Measurements from ENCODE around the gene REN. TPM values are rescaled to one million over a fixed set of nuclear protein-coding genes. Genes with fewer than 3 reads are reported as not detected.

Gene REN
- total RNA-seq, 1 experiment from 2014 or later, result not detected

DNA sequence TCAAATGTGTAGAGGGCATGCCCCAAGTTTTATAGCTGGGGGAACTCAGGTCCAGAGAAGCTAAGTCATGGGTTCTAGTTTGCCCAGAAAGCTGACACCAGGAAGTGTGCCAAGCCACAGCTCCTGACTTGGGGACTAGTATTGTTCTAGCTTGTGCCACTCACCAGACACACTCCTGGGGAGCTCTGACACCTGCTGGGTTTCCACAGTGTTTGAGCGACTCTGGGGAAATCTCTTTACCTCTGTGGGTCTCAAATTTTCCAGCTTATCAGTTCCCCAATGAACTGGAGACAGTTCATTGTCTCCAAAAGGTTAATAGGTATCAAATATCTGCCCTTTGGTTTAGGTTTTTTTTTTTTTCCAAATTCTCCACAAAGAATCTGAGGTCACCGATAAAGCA, 25.9 kb upstream of the REN start:
- DNase-seq (ENCODE audit: extremely low read depth, low read depth), result no peak

- no peak for DNase-seq (ENCODE audit: extremely low read depth, low read depth)
These were observed 25.3 kb upstream of the REN start for GRCh38 chr1:204191456-204191855.

GRCh38 chr1:204190212-204191211, 24.4 kb upstream of the REN start:
- no peak for DNase-seq (ENCODE audit: extremely low read depth, low read depth)

GRCh38 chr1:204188959-204189639, 23.0 kb upstream of the REN start:
- no peak for DNase-seq (ENCODE audit: extremely low read depth, low read depth)

DNA sequence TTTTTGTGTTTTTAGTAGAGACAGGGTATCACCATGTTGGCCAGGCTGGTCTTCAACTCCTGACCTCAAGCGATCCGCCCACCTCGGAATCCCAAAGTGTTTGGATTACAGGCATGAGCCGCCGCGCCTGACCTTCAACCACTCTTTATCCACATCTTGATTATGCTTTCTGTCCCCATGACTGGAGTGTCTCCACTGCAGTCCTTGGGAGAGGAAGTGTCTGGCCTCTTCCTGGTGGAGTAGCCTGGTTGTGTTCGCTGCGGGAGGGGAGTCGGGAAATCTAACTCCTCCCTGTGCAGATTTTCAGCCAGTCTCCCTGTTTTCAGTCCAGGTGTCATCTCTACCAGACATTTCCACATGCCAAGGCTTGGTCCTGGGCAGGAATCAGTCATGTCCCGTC, 20.5 kb upstream of the REN start:
- no peak for DNase-seq (ENCODE audit: extremely low read depth, low read depth)

- DNase-seq (ENCODE audit: extremely low read depth, low read depth), result no peak
These were observed 15.0 kb upstream of the REN start for GRCh38 chr1:204181116-204181515.

GRCh38 chr1:204180133-204180532, 14.0 kb upstream of the REN start:
- no peak for DNase-seq (ENCODE audit: extremely low read depth, low read depth)

GRCh38 chr1:204178487-204179281, 12.5 kb upstream of the REN start:
- DNase-seq (ENCODE audit: extremely low read depth, low read depth), result no peak

DNA sequence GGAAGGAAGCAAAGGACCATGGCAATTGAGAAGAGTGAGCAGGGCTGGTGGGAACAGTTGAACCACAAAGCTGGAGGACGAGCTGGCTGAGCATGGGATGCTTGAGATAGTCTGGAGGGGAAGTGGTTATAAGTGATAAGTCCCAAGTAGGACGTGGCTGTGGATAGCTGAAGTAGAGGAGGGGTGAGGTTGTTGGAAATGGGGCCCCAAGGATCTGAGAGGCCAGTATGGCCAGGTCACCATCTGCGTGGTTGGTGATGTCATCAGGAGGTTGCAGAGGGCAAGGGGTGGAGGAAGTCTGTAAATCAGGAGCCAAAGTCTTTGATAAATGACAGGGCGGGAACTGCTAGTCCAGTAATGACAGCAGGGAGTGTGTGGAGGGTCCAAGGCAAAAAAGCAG, 11.0 kb upstream of the REN start:
- DNase-seq (ENCODE audit: extremely low read depth, low read depth), result no peak

DNA sequence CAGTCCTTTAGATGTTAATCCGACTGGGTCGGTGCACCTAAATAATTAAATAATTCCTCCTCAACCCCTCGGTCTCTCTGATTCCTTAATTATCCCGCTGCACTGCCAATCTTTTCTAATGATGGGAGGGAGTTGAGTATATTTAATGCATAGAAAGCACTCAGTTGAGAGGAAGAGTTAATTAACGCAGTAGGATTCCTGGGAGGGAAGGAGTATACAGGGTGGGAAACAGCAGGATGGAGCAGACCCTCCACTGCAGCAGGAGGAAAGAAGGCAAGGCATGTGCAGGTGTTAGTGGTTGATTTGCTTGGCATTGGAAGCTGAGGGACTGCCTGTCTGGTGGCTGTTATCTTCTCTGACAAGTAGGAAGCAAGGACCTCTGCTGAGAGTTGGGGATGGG, 9.9 kb upstream of the REN start:
- DNase-seq (ENCODE audit: extremely low read depth, low read depth), result no peak

- no peak for DNase-seq (ENCODE audit: extremely low read depth, low read depth)
These were observed 8.8 kb upstream of the REN start for GRCh38 chr1:204174958-204175357.

DNA sequence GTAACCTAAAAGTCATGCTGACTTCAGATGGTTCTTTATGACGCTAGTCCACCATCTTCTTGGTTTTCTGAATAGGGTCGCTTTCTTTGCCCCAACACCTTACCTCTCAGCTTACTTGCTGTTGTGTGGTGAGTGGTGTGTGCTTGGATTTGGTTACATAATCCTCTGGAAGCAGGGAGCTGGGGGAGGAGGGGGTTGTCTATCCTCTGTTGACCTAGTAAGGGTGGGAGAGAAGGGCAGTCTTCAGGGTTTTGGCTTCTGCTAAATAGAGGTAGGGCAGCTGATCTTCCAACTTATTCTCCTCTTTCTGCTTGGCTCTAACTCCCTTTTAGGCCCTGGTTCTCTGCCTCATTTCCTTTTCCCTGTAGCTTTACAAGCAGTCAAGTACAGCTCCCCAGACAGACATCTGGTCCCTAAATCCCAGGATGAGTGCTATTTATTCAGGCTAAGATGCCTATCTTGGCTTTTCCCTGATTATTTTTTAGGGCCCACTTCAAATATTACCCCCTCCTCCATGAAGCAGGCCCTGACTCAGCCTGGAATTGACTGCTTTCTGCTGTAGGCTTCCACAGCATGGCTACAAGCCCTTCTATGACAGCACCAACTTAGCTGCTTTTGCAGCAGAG, 6.4 kb upstream of the REN start:
- no peak for DNase-seq (ENCODE audit: extremely low read depth, low read depth)

DNA sequence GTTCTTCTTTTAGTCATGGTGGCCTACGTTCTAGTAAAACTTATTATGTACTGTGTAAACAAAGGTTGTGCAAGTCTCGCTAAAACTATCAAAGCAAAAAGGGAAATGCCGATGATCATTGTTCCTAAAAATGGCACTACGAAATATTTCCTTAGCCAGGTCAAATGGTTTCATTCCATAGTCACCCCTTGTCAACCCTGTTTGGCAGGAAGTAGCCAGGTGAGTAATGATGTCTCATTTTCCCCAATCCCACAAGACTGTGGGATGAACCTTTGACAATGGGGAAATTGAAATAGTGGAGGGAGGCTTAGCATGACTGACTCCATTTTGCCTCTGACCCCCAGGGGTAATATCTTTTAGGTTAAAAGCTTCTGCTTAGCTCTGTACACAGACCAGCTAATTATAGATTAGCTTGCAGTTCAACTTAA, 5.6 kb upstream of the REN start:
- no peak for DNase-seq (ENCODE audit: extremely low read depth, low read depth)

- no peak for DNase-seq (ENCODE audit: extremely low read depth, low read depth)
These were observed 4.5 kb upstream of the REN start for GRCh38 chr1:204170494-204171155.

DNA sequence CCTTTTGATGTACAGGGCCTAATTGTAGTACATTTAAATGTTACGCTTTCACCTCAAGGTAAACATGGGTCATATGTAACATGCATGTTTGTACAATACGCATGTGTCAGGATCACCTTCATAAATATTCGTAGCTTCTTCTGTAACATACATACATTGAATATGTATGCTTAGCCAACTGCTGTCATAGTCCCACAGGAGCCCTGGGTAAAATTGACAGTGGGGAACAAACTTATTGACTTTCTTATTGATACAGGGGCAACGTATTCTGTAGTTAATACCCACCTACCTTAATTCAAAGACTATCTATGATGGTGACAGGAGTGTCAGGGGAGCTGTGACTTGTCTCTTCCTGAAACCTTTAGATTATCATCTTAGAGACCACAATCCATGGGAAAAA, 3.7 kb upstream of the REN start:
- no peak for DNase-seq (ENCODE audit: extremely low read depth, low read depth)

DNA sequence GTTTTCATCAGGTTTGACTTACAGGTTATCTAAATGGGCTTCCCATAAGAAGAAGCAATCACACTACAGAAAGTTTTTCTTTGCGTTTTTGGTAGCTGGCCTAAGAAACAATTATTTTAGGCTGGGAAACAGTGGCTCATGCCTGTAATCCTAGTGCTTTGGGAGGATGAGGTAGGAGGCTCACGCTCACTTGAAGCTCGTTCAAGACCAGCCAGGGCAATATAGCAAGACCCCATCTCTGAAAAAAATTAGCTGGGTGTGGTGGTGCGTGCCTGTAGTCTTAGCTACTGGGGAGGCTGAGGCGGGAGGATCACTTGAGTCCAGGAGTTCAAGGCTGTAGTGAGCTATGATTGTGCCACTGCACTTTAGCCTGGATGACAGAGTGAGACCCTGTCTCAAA, 1.6 kb upstream of the REN start:
- no peak for DNase-seq (ENCODE audit: extremely low read depth, low read depth)

DNA sequence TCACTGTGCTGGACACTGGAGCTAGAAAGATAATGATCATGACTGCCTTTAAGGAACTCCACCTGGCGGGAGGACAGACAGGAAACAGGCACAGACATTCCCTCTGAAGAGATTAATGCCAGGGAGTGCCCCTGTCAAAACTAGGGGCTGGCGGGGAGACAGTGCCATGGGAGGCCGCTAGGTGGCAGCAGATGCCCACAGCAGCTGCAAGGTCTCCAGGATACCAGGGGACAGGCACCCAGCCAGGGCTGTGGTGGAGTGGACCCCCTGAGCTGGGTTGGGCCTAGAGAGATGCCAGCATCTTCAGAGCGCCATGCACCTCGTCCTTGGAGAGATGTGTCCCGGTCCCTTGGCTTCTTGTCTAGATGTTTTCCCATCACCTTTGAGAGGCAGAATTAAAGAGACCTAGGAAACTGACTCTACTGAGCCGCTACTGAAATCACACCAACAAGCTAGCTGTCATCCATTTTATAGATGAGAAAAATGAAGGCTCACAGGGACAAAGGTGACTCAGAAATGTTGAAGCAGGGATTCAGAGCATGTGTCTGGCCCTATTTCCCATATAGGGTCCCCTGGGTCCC, 3.6 kb downstream of the REN start:
- peak; percentile 78 for DNase-seq (ENCODE audit: extremely low read depth, low read depth)

DNA sequence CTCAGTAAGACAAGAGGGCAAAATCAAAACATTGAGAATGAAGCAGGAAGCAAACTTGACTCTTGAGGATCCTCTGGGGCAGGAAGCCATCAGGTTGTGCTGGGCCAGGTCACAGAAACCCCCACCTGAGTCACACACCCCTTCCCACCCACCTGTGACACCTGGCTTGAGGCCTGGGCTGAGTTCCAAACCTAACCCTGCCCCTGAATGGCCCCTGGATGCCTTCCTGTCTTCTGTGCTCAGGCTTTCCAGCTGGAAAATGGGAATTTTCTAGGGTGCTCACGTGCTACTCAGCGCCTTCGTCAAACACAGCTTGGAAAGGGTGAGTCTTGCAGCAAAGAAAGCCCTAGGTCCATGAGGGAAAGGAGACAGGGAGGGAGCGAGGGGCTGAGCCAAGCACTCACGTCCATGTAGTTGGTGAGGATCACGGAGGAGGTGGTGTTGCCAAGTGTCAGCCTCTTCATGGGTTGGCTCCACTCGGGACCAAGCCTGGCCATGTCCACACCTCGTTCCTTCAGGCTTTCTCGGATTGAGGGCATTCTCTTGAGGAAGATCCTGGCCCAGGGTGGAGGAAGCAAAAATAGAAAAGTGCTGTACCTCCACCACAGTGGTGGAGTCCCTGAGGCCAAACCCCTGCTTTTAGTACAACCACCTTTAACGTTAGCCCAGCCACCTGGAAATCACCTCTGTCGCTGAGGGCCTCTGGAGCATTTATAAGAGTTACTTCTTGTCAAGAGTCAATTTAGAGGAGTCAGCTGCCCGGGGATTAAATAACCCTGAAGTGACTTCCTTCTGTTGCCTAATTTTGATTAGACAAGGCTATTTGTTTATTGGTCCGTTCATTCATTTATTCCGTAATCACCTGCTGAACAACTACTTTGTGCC, 4.3 kb downstream of the REN start:
- DNase-seq (ENCODE audit: extremely low read depth, low read depth), result no peak

DNA sequence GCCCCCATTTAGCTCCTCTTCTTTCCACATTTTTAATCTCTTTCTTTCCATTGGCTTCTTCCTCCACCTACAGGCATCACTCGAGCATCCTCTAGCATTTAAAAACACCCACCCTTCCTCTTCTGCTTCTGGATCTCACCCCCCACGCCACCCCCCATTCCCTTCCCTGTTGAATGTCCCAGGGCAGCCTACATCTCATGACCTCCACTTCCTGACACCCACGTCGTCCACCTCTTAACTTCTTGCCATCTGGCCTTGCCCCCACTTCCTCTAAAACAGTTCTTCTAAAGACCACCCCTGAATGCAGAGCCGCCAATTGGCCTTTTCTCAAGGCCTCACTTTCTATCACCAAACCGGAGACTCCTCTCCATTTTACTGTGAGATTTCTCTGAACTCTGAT, 8.2 kb downstream of the REN start:
- DNase-seq (ENCODE audit: extremely low read depth, low read depth), result no peak

All from NCI-H460 (cell line).